GM18873 (cell line): Measurements from ENCODE around the gene LIMK1.

Experiments
- ATAC-seq: cut with Tn5 transposase; IDR thresholded peaks from one replicate; pipeline ENCODE4 v1.9.1; 2021; ENCODE audit warnings: mild to moderate bottlenecking, moderate library complexity, moderate number of reproducible peaks; ENCODE audit not compliant: unreplicated experiment, low FRiP score

LIMK1 gene

DNA sequence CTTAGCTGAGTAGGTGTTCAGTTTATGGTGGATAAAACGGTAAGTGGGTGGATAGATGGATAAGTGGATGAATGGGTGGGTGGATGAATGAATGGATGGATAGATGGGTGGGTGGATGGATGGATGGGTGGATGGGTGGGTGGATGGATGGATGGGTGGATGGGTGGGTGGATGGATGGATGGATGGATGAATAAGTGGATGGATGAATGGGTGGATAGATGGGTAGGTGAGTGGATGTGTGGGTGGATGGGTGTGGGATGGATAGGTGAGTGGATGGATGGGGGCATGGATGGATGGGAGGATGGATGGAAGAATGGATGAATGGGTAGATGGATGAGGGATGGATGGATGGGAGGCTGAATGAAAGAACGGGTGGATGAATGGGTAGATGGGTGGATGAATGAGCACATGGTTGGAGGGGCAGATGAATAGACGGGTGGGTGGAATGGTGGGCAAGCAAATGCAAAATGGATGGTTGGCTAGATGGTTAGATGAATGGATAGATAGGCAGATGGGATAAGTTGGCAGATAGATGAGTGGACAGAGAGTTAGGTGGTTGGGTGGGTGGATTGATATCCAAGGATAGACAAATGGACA lies 29.9 kb upstream of the LIMK1 start:
- no peak for ATAC-seq

DNA sequence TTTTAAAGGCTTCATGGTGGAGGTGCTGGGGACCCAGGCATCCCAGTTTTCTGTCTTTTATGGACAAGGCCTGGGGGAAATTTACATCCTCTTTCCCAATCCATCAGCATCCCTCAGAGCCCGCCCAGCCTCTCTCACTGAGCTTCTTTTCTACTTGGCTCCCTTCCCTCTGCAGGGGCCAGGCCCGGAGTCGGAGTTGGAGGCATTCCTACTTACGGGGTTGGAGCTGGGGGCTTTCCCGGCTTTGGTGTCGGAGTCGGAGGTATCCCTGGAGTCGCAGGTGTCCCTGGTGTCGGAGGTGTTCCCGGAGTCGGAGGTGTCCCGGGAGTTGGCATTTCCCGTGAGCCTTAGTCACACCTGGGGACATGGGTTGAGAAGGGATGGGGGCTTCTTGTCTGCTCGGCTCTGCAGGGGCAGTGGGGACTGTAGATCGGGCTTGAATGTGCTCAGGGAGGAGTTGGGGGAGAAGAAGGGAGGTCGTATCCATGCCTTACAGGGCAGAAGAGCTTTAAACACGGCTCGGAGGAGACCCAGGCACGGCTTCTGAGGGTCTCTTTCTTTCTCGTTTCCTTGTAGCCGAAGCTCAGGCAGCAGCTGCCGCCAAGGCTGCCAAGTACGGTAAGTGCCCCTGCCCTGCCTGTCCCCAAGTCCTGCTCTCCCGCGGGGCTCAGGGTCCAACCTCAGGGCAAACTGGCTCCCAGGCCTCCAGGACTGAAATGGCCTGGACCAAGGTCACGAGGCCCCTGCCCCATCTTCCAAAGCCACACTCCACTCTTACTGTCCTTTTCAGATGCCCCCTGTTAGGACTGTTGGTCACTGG lies 27.3 kb upstream of the LIMK1 start:
- ATAC-seq = no peak

DNA sequence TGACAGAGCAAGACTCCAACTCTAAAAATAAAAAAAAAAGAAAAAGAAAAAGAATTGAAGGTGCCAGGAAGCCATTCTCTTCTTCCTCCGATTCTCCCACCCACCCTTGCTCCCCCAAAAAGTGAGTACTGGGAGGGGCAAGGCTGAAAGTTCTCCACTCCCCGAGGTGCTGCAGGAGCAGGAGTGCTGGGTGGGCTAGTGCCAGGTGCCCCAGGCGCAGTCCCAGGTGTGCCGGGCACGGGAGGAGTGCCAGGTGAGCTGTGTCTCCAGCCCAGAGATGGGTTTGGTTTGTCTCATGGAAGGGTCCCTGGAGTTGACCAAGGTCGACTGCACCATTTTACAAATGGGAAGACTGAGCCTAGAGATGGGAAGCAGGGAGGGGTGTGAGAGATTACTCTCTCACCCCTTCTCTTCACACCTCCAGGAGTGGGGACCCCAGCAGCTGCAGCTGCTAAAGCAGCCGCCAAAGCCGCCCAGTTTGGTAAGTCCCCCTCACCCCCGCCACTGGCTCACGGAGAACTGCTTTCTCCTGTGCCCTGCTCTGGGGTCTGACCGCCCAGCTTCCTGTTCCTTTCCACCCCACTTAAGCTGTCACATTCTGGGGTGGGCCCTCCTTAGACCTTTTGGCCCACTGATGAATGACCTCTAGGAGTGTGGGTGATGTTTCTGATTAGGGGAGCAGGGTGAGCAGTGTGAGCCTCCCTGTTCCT lies 26.2 kb upstream of the LIMK1 start:
- no peak for ATAC-seq

DNA sequence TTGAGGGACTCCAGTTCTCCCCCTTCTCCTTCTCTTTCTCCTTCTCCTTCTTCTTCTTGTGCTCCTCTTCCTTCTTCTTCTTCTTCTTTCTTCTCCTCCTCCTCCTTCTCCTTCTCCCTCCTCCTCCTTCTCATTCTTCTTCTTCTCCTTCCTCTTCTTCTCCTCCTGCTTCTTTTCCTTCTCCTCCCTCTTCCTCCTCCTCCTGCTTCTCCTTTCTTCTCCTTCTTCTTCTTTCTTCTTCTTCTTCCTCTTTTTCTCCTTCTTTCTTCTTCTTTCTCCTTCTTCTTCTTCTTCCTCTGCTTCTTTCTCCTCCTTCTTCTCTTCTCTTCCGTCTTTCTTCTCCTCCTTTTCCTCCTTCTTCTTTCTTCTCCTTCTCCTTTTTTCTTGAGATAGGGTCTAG lies 25.6 kb upstream of the LIMK1 start:
- ATAC-seq = no peak

DNA sequence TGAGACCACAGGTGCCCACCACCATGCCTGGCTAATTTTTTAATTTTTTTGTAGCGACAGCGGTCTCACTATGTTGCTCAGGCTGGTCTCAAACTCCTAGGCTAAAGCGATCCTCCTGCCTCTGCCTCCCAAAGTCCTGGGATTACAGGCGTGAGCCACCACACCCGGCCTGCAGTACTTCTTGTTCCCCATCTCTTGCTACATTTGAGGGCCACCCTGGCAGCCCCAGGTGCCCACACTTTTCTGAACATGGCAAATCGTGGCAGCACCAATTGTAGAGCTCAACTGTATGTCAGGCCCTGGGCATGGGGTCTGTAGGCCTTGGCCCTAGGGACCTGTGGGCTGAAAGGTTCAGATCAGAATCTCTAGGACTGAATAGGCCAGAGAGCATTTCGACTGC lies 25.1 kb upstream of the LIMK1 start:
- no peak for ATAC-seq

DNA sequence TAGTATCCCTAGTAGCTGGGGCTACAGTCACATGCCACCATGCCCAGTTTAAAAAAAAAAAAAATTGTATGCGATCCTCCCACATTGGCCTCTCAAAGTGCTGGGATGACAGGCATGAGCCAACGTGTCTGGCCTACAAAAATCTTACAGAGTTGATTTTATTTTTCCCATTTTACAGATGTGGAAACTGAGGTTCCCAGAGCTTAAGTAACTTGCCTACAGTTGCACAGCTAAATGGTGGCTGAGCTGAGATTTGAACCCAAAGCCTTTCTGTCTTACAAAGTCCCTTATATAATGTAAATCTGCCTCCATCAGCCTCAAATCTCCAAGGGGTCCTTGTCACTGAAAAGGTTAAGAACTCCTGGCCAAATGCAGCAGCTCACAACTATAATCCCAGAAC lies 24.6 kb upstream of the LIMK1 start:
- ATAC-seq = no peak

DNA sequence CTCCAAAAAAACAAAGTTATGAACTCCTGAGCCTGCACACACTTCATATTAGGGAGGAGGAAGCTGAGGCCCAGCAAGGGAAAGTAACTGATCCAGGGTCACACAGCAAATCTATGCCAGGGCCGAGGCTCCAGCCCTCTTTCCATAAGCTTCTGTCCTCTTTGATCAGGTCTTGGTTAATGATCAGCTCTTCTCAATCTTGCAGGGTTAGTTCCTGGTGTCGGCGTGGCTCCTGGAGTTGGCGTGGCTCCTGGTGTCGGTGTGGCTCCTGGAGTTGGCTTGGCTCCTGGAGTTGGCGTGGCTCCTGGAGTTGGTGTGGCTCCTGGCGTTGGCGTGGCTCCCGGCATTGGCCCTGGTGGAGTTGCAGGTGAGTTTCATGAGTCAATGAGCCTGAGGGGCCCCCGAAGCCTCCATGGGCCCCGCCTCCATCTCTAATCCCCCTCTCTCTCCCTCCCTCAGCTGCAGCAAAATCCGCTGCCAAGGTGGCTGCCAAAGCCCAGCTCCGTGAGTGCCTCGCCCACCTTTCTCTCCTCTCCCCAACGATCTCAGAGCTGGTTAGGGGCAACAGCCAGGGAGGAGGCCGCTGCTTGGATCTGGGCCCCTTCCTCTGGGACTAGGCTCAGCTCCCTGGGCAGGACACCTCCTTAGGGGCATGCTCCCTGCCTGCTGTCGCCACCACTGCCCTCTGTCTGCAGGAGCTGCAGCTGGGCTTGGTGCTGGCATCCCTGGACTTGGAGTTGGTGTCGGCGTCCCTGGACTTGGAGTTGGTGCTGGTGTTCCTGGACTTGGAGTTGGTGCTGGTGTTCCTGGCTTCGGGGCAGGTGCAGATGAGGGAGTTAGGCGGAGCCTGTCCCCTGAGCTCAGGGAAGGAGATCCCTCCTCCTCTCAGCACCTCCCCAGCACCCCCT lies 23.7 kb upstream of the LIMK1 start:
- no peak for ATAC-seq

DNA sequence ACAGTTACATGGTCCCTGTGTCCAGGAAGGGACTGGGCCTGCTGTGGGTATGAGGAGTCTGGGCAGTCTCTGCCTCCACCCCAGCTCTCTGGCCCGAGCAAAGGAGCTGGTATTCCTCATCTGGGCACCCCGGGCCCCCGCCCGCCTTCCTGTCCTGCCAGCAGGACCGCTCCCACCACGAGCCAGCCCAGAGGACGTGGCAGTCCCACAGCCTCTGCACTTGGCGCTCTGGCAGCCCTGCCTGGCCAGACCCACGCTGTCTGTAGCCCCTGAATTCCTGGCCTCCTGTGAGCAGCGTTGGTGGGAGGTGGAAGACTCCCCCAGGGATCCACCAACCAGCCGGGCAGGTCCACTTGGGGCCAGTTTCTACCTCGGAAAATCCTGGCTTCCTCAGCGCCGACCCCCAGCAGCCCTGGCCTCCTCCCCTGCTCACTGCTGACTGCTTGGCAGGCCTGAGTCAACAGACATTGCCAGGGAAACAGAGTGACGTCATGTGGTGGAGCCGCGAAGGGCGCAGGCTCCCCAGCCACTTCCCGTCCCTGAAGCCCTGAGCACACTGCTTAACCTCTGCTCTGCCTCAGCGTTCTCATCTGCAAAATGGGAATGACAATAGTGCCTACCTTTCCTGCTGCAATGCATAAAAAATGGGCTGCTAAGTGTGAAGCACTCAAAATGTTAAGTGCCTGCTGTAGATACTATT lies 21.6 kb upstream of the LIMK1 start:
- no peak for ATAC-seq

DNA sequence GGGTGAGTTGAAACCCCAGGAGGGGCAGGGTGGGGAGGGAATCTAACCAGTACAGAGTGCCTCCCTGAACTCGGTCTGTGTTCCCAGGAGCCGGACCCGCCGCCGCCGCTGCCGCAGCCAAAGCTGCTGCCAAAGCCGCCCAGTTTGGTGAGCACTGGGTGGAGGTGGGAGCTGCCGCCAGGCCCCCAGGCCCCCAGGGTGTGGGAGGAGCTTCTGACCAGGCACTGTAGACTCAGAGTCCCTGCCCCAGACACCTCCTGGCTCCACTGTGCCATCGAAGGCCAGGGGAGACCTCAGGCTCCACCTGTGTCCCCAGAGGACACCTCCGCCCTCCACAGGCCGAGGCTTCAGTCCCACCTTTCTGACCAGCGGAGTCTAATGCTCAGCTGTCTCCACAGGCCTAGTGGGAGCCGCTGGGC lies 20.4 kb upstream of the LIMK1 start:
- no peak for ATAC-seq

DNA sequence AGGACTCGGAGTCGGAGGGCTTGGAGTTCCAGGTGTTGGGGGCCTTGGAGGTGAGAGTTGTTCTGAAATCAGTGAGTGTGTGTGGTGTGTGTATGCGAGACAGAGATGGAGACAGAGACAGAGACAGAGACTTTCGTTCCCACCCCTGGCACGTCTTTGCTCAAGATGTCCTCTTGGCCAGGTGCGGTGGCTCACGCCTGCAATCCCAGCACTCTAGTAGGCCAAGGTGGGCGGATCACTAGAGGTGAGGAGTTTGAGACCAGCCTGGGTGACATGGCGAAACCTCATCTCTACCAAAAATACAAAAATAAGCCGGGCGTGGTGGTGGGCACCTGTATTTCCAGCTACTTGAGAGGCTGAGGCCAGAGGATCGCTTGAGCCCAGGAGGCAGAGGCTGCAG lies 20.0 kb upstream of the LIMK1 start:
- ATAC-seq = no peak

DNA sequence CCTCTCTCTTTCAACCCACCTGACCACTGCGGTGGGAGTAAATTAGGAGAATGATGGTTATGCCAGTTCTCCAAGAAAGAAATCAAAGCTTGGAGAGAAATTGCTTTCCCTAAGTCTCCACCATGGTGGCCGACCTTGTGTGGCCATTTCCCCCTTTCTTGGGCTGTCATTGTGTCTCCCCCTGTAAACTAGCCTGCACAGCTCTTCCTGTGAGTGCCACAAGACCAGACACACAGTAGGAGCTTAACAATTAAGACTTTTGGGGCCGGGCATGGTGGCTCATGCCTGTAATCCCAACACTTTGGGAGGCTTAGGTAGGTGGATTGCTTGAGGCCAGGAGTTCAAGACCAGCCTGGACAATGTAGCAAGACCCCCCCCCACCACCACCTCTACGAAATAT lies 18.9 kb upstream of the LIMK1 start:
- ATAC-seq = no peak

DNA sequence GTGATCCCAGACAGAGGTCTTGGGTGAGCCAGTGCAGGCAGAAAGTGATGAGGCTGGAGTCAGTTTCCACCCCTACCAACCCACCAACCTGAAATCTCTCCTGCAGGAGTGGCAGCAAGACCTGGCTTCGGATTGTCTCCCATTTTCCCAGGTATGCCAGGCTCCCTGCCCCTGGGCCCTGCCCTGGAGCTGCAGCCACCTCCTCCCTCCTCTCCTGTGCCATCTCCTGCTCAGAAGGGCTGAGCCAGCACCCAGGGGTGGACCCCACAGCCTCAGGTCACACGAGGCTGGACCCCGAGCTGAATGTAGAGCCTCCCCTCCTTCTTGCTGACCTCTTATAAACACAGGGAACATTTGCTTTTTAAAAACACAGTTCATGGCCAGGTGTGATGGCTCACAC lies 17.0 kb upstream of the LIMK1 start:
- ATAC-seq = no peak

DNA sequence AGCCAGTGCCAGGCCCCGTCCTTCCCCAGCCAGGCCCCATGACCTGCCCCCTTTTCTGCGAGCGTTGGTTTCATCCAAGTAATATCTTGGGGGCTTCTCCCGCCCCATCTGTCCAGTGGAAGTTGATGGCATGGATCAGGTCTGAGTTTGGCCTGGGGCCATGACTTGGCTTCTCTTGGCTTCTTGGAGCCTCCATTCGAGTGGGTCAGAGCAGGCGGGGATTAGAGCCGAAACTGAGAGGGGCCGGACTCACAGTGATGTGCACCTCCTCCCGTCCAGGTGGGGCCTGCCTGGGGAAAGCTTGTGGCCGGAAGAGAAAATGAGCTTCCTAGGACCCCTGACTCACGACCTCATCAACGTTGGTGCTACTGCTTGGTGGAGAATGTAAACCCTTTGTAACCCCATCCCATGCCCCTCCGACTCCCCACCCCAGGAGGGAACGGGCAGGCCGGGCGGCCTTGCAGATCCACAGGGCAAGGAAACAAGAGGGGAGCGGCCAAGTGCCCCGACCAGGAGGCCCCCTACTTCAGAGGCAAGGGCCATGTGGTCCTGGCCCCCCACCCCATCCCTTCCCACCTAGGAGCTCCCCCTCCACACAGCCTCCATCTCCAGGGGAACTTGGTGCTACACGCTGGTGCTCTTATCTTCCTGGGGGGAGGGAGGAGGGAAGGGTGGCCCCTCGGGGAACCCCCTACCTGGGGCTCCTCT lies 15.1 kb upstream of the LIMK1 start:
- no peak for ATAC-seq

DNA sequence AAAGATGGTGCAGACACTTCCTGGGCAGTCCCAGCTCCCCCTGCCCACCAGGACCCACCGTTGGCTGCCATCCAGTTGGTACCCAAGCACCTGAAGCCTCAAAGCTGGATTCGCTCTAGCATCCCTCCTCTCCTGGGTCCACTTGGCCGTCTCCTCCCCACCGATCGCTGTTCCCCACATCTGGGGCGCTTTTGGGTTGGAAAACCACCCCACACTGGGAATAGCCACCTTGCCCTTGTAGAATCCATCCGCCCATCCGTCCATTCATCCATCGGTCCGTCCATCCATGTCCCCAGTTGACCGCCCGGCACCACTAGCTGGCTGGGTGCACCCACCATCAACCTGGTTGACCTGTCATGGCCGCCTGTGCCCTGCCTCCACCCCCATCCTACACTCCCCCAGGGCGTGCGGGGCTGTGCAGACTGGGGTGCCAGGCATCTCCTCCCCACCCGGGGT lies 14.5 kb upstream of the LIMK1 start:
- no peak for ATAC-seq

DNA sequence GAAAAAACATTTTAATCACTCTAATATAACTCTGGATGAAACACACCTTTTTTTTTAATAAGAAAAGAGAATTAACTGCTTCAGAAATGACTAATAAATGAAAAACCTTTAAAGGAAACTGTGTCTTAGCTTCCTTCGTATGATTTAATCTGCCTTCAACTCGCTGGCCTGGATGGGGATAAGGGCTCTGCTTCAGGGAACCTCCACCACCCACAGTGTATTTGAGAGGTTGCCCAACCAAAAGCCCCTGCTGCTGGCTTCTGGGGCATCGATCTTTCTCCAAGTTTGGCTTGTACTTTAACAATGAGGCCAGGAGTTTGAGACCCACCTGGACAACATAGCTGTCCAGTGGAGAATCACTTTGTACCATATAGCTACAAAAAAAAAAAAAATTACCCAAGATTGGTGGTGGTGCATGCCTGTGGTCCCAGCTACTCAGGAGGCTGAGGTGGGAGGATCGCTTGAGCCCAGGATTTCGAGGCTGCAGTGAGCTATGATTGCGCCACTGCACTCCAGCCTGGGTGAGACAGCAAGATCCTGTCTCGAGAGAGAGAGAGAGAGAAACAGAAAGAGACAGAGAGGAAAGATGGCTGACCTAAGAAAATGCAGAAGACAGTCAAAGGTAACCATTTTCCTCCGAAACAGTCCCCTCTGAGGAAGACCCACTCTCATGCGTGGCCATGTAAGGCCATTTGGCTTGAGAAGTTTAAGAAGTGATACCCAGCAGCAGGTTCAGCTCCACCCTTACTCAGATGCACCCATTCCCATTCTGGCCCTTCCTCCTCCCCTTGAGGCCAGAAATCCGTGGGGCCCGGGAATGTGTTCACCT lies 13.6 kb upstream of the LIMK1 start:
- no peak for ATAC-seq

DNA sequence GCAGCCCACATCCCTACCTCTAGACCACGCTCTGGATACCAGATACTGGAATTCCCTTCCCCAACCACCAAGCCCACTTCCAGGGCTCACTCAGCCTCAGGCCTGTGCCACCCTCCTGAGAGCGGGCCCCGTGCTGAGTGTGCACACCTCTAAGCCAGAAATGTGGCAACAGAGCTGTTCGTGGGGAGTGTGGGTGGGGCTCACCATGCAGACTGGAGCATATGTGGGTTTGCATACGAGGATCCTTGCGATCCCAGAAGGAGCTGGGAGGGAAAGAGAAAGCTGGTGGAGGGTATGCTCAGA lies 13.0 kb upstream of the LIMK1 start:
- no peak for ATAC-seq

DNA sequence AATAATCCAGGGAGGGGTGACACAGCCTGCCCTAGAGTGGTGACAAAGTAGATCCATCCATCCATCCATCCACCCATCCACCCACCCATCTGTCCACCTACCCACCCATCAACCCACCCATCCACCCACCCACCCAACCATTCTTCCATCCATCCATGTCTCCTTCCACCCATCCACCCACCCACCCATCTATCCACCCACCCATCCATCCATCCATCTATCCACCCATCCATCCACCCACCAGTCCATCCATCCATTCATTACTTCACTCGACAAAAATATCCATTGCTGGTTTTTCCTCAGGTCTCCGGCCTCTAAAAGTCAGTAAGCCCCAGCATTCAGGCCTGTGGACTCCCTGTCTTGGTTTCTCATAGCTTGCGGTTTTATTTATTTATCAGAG lies 12.5 kb upstream of the LIMK1 start:
- ATAC-seq = no peak

DNA sequence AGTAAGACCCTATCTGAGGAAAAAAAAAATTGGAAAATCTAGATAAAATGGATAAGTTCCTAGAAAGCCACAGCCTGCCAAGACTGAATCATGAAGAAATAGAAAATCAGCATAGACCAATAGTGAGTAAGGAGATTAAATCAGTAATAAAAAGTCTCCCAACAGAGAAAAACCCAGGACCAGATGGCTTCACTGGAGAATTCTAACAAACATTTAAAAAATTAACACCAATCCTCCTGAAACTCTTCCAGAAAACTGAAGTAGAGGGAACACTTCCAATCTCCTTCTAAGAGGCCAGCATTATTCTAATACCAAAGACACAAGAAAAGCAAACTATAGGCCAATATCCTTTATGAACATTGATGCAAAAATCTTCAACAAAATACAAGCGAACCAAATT lies 8.8 kb upstream of the LIMK1 start:
- no peak for ATAC-seq

DNA sequence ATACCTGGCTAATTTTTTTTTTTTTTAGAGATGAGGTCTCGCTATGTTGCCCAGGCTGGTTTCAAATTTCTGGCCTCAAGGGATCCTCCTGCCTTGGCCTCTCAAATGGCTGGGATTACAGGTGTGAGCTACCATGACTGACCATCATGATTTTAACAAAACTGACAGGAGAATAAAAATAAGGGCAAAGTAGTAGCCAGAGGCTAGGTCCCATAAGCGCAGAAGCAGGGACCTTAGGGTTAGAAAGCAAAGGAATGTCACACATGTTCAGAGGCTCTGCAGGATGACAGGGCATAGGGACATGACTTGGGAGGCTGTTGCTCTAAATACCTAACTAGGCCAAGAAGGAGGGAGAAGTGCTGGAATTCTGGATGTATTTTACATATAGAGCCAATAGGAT lies 5.1 kb upstream of the LIMK1 start:
- no peak for ATAC-seq
